ENCODE measurements around the gene HBZ. TPM values are rescaled to one million over a fixed set of nuclear protein-coding genes. Genes with fewer than 3 reads are reported as not detected.
A peak's percentile ranks its signal among the peaks of the same experiment; 100 is the strongest.

HBZ gene
- total and polyA plus RNA-seq, 9 of the 15 experiments (the other 6 are each of a cell fraction or from before 2014, with no cell fraction given) = 58.0 to 610 (median 113) TPM

- TF ChIP-seq YY1 (IDR thresholded peaks at IDR 0.05; ENCODE audit: borderline replicate concordance in 1 of 3, control insufficient read depth in 1 of 3, extremely low read depth in 1 of 3, insufficient read depth in 3 of 3, insufficient read length in 1 of 3, insufficient replicate concordance in 2 of 3, low read depth in 1 of 3, low read length in 2 of 3) (no peak), SMARCA4 (IDR thresholded peaks at IDR 0.05) (peak; percentile 83), RCOR1 (IDR thresholded peaks at IDR 0.05; ENCODE audit: borderline replicate concordance in 1 of 2, low read depth in 2 of 2, low read length in 2 of 2) (peak in 1 of 2 experiments; percentile 79; a peak in 2 of 4 replicates), HMBOX1 (IDR thresholded peaks at IDR 0.05) (no peak), SREBF1 (IDR thresholded peaks at IDR 0.05; ENCODE audit: borderline replicate concordance, low read depth, low read length) (no peak), RREB1 (CRISPR knock-in tag; IDR thresholded peaks at IDR 0.05) (no peak), NFIC (IDR thresholded peaks at IDR 0.05) (peak; percentile 67), ZSCAN32 (CRISPR knock-in tag; IDR thresholded peaks at IDR 0.05) (no peak), RBM17 (IDR thresholded peaks at IDR 0.05; ENCODE audit: borderline replicate concordance, low read depth, low read length) (no peak), ZNF583 (CRISPR knock-in tag; IDR thresholded peaks at IDR 0.05) (peak; percentile 53; the same call in 1 of the 2 replicates), COPS2 (conservative IDR thresholded peaks at IDR 0.05) (no peak), NR4A1 (CRISPR knock-in tag; IDR thresholded peaks at IDR 0.05) (no peak), NR4A1 (tag; IDR thresholded peaks at IDR 0.05) (peak; percentile 57; the same call in 1 of the 2 replicates), CBFB (CRISPR knock-in tag; IDR thresholded peaks at IDR 0.05) (no peak), ZNF655 (CRISPR knock-in tag; IDR thresholded peaks at IDR 0.05) (no peak), WHSC1 (IDR thresholded peaks at IDR 0.05; ENCODE audit: low read length) (no peak), ZNF3 (CRISPR knock-in tag; IDR thresholded peaks at IDR 0.05) (no peak), CTBP1 (IDR thresholded peaks at IDR 0.05; ENCODE audit: borderline replicate concordance) (peak; percentile 95)
- TF ChIP-seq, protein P1, sequence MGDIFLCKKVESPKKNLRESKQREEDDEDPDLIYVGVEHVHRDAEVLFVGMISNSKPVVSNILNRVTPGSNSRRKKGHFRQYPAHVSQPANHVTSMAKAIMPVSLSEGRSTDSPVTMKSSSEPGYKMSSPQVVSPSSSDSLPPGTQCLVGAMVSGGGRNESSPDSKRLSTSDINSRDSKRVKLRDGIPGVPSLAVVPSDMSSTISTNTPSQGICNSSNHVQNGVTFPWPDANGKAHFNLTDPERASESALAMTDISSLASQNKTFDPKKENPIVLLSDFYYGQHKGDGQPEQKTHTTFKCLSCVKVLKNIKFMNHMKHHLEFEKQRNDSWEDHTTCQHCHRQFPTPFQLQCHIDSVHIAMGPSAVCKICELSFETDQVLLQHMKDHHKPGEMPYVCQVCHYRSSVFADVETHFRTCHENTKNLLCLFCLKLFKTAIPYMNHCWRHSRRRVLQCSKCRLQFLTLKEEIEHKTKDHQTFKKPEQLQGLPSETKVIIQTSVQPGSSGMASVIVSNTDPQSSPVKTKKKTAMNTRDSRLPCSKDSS (IDR thresholded peaks at IDR 0.05; ENCODE audit: low read depth, partially characterized antibody) = no peak
Measured at GRCh38 chr16:119835-120491, 32.5 kb upstream of the HBZ start (continued).
